GM12878 (cell line): ENCODE results near the gene DESI1. TPM values are rescaled to one million over a fixed set of nuclear protein-coding genes. Genes with fewer than 3 reads are reported as not detected.

Source experiments
- ATAC-seq: fragments of 200-7000 bp; cut with Tn5 transposase; 3 replicates; pipeline ENCODE4 v1.9.1; 2020; ENCODE audit warnings: mild to moderate bottlenecking, moderate library complexity
- BruUV-seq: library from RNA; stranded (reverse); fragments of 400-500 nt; replicated peaks from 2 replicates; lab custom pipeline; 2021; lab: Mats Ljungman, UMichigan
- CTCF ChIA-PET: fragments of 300-600 bp; sonication (Branson Sonifier 250); formaldehyde crosslinking; extraction: SDS; loops from one replicate; lab custom pipeline; 2021; ENCODE audit warnings: inconsistent platforms; lab: Yijun Ruan, JAX
- POLR2A ChIA-PET: fragments of 350-600 bp; formaldehyde crosslinking; extraction: SDS; loops from one replicate; lab custom pipeline; 2021; ENCODE audit warnings: inconsistent platforms; lab: Charles Lee
- RAD21 ChIA-PET: fragments of 300-600 bp; sonication (Branson Sonifier 250); formaldehyde crosslinking; loops from one replicate; lab custom pipeline; 2023; ENCODE audit warnings: antibody characterized with exemption; ENCODE audit not compliant: unreplicated experiment; lab: Charles Lee
- SMC1A ChIA-PET: fragments of 300-600 bp; sonication (Branson Sonifier 250); formaldehyde crosslinking; loops from one replicate; lab custom pipeline; 2023; ENCODE audit not compliant: unreplicated experiment, uncharacterized antibody; lab: Charles Lee
- DNase-seq: peaks from one replicate; pipeline ENCODE4 v3.0.0-alpha.2; 2011; ENCODE audit warnings: low read depth, low spot score
- FAIRE-seq: peaks from 3 replicates; lab custom pipeline; 2011; peaks lifted over from hg19 to GRCh38; lab: Jason Lieb, UNC
- H2AFZ ChIP-seq: 2 replicates; pipeline ENCODE4 v1.6.0; 2011; ENCODE audit warnings: low read depth, low read length, control low read depth; ENCODE audit not compliant: control insufficient read depth
- H3K27ac ChIP-seq: 2 replicates; pipeline ENCODE4 v1.5.1; 2011; ENCODE audit warnings: control low read depth; ENCODE audit not compliant: control insufficient read depth, insufficient read depth
- H3K27me3 ChIP-seq, 2 experiments: replicated peaks in 1 of 2; 2 replicates each; pipeline versions ENCODE4 v1.6.0 to v1.6.1; 2011; ENCODE audit warnings: low read length in 1 of 2; ENCODE audit not compliant: control insufficient read depth in 2 of 2, insufficient read depth in 2 of 2
- H3K36me3 ChIP-seq, 2 experiments: 2 replicates each; pipeline ENCODE4 v1.5.1; 2011; ENCODE audit warnings: low read length in 1 of 2; ENCODE audit not compliant: control insufficient read depth in 2 of 2, insufficient read depth in 2 of 2
- H3K4me1 ChIP-seq: 2 replicates; pipeline ENCODE4 v1.6.1; 2011; ENCODE audit warnings: mild to moderate bottlenecking, low read length, moderate library complexity, mixed read lengths; ENCODE audit not compliant: control insufficient read depth, insufficient read depth
- H3K4me2 ChIP-seq: 2 replicates; pipeline ENCODE4 v1.6.0; 2011; ENCODE audit warnings: control low read depth; ENCODE audit not compliant: control insufficient read depth, insufficient read depth
- H3K4me3 ChIP-seq: fragments of 200-600 bp; sonication (generic); 2 replicates; pipeline ENCODE4 v1.5.1; 2016
- H3K79me2 ChIP-seq: 2 replicates; pipeline ENCODE4 v1.6.0; 2011; ENCODE audit warnings: low read length; ENCODE audit not compliant: control insufficient read depth, insufficient read depth
- H3K9ac ChIP-seq: 2 replicates; pipeline ENCODE4 v1.8.0; 2011; ENCODE audit warnings: low read length, control low read depth, mixed read lengths; ENCODE audit not compliant: control insufficient read depth, insufficient read depth
- H3K9me3 ChIP-seq: replicated peaks from 3 replicates; pipeline ENCODE4 v1.5.1; 2011; ENCODE audit warnings: mild to moderate bottlenecking, low read length; ENCODE audit not compliant: control insufficient read depth, insufficient read depth
- H4K20me1 ChIP-seq: 2 replicates; pipeline ENCODE4 v1.6.0; 2011; ENCODE audit not compliant: control insufficient read depth, insufficient read depth
- E2F8 ChIP-seq: fragments of 450-650 bp; IDR thresholded peaks from 2 replicates; pipeline ENCODE4 v1.6.1; 2018; ENCODE audit warnings: mild to moderate bottlenecking, low read depth, moderate library complexity; ENCODE audit not compliant: partially characterized antibody
- GATAD2B ChIP-seq: fragments of 450-650 bp; conservative IDR thresholded peaks from 2 replicates; pipeline ENCODE4 v1.6.1; 2017; ENCODE audit warnings: low read depth, mild to moderate bottlenecking, moderate library complexity
- POLR2AphosphoS5 ChIP-seq: IDR thresholded peaks from 2 replicates; pipeline ENCODE4 v1.6.1; 2011; ENCODE audit warnings: mild to moderate bottlenecking, low read length, inconsistent platforms
- RAD21 ChIP-seq: IDR thresholded peaks from 2 replicates; pipeline ENCODE4 v1.6.1; 2011; ENCODE audit warnings: mild to moderate bottlenecking, low read depth, low read length, moderate library complexity; ENCODE audit not compliant: insufficient read depth
- WGBS: methylation state at CpG from one replicate; pipeline ENCODE4 v1.1.6; 2016; ENCODE audit warnings: low lambda C conversion rate; ENCODE audit not compliant: insufficient replicate concordance, insufficient coverage; ENCODE audit errors: missing lambda C conversion rate; 5-methylcytosine and 5-hydroxymethylcytosine counted together
- in situ Hi-C: fragments of 300-500 bp; cut with MboI; formaldehyde crosslinking; loops from 9 replicates; pipeline ENCODE4 v1.14.3; 2018; ENCODE audit warnings: mixed read lengths
- intact Hi-C: fragments of 100-400 bp; cut with micrococcal nuclease; formaldehyde crosslinking; loops from one replicate; pipeline ENCODE4 v1.14.2; 2022; ENCODE audit not compliant: unreplicated experiment
- polyA plus RNA-seq, 11 experiments: library from polyadenylated mRNA; depleted of rRNA in 4 of 11; unstranded in 6 of 11; stranded (reverse) in 5 of 11; fragments of >200 nt; fragmentation: Nextera tagmentation in 4 of 11; fragmentation: Illumina TruSeq in 1 of 11; extraction: Ambion mirVana in 4 of 11; extraction: Trizol in 1 of 11; gene quantifications; 1 replicate in 1 of 11; 2 replicates in 10 of 11; pipeline versions ENCODE4 v1.2.1 to v1.2.3, GENCODE V29; 2011 to 2016; ENCODE audit warnings: inconsistent platforms in 2 of 11, missing spikeins in 2 of 11, low read depth in 1 of 11
- total RNA-seq, 4 experiments: library from RNA; depleted of rRNA in 3 of 4; stranded (reverse); fragments of >200 nt in 3 of 4; fragmentation: Illumina TruSeq in 1 of 4; extraction: Trizol in 1 of 4; gene quantifications; 2 replicates each; pipeline versions ENCODE4 v1.2.1 to v1.2.3, GENCODE V29; 2013 to 2021
- TF ChIP-seq, protein P1 (sequence below): IDR thresholded peaks from 2 replicates; pipeline ENCODE4 v1.6.1; 2012; ENCODE audit warnings: improper control_type of control experiment, low read depth, low read length; ENCODE audit not compliant: insufficient replicate concordance
- TF ChIP-seq, protein P2 (sequence below): fragments of 450-650 bp; IDR thresholded peaks from 2 replicates; pipeline ENCODE4 v1.6.1; 2017; ENCODE audit warnings: mild to moderate bottlenecking, low read depth, inconsistent platforms; ENCODE audit not compliant: poor library complexity, severe bottlenecking
- TF ChIP-seq, protein P3 (sequence below): fragments of 450-650 bp; IDR thresholded peaks from 2 replicates; pipeline ENCODE4 v1.6.1; 2016; ENCODE audit warnings: mild to moderate bottlenecking

The DESI1 gene
- total and polyA plus RNA-seq, 10 of the 15 experiments (the other 5 are each of a cell fraction or from before 2014, with no cell fraction given): 8.0 to 76.8 (median 40.6) TPM

GRCh38 chr22:41556561-41556960 lies 64.3 kb downstream of the DESI1 start (continued):
- TF ChIP-seq, protein P1, sequence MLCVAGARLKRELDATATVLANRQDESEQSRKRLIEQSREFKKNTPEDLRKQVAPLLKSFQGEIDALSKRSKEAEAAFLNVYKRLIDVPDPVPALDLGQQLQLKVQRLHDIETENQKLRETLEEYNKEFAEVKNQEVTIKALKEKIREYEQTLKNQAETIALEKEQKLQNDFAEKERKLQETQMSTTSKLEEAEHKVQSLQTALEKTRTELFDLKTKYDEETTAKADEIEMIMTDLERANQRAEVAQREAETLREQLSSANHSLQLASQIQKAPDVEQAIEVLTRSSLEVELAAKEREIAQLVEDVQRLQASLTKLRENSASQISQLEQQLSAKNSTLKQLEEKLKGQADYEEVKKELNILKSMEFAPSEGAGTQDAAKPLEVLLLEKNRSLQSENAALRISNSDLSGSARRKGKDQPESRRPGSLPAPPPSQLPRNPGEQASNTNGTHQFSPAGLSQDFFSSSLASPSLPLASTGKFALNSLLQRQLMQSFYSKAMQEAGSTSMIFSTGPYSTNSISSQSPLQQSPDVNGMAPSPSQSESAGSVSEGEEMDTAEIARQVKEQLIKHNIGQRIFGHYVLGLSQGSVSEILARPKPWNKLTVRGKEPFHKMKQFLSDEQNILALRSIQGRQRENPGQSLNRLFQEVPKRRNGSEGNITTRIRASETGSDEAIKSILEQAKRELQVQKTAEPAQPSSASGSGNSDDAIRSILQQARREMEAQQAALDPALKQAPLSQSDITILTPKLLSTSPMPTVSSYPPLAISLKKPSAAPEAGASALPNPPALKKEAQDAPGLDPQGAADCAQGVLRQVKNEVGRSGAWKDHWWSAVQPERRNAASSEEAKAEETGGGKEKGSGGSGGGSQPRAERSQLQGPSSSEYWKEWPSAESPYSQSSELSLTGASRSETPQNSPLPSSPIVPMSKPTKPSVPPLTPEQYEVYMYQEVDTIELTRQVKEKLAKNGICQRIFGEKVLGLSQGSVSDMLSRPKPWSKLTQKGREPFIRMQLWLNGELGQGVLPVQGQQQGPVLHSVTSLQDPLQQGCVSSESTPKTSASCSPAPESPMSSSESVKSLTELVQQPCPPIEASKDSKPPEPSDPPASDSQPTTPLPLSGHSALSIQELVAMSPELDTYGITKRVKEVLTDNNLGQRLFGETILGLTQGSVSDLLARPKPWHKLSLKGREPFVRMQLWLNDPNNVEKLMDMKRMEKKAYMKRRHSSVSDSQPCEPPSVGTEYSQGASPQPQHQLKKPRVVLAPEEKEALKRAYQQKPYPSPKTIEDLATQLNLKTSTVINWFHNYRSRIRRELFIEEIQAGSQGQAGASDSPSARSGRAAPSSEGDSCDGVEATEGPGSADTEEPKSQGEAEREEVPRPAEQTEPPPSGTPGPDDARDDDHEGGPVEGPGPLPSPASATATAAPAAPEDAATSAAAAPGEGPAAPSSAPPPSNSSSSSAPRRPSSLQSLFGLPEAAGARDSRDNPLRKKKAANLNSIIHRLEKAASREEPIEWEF: no peak

- no peak overlapping the region for H3K4me3 ChIP-seq
- no peaks in the 10 kb centered on the region for H3K36me3 ChIP-seq
- no peaks in the 10 kb centered on the region for H3K79me2 ChIP-seq
- H4K20me1 ChIP-seq: no peaks in the 10 kb centered on the region
- ChIA-PET CTCF (interaction anchor here (0.8 to 1.4 kb wide), 3 partner anchors 15 to 42 kb away, joined by 3 read pairs; no protein-coding TSS in a partner anchor), SMC1A (no interaction called here), RAD21 (no interaction called here), POLR2A (no interaction called here)
- H3K9ac ChIP-seq: no peak overlapping the region
- in situ Hi-C loops: no loop called here
- no peak overlapping the region for H3K4me2 ChIP-seq
- H3K27me3 ChIP-seq: no peaks in the 10 kb centered on the region; a peak in 2 of 4 replicates
- no peaks in the 10 kb centered on the region for H3K9me3 ChIP-seq
- DNase-seq (no peak), ATAC-seq (no peak), FAIRE-seq (no peak)
- no peak overlapping the region for H2AFZ ChIP-seq
- no peak overlapping the region for H3K27ac ChIP-seq
- intact Hi-C loops: no loop called here
- H3K4me1 ChIP-seq: no peaks in the 10 kb centered on the region; the same call in 1 of the 2 replicates
- BruUV-seq: no TSS peak
- 36% methylated on average over 7 of the region's 7 CpGs for WGBS
- TF ChIP-seq RAD21: no peak
- TF ChIP-seq, protein P2, sequence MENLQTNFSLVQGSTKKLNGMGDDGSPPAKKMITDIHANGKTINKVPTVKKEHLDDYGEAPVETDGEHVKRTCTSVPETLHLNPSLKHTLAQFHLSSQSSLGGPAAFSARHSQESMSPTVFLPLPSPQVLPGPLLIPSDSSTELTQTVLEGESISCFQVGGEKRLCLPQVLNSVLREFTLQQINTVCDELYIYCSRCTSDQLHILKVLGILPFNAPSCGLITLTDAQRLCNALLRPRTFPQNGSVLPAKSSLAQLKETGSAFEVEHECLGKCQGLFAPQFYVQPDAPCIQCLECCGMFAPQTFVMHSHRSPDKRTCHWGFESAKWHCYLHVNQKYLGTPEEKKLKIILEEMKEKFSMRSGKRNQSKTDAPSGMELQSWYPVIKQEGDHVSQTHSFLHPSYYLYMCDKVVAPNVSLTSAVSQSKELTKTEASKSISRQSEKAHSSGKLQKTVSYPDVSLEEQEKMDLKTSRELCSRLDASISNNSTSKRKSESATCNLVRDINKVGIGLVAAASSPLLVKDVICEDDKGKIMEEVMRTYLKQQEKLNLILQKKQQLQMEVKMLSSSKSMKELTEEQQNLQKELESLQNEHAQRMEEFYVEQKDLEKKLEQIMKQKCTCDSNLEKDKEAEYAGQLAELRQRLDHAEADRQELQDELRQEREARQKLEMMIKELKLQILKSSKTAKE: no peak
- no peak for TF ChIP-seq E2F8
- no peak for TF ChIP-seq POLR2AphosphoS5
- TF ChIP-seq, protein P3, sequence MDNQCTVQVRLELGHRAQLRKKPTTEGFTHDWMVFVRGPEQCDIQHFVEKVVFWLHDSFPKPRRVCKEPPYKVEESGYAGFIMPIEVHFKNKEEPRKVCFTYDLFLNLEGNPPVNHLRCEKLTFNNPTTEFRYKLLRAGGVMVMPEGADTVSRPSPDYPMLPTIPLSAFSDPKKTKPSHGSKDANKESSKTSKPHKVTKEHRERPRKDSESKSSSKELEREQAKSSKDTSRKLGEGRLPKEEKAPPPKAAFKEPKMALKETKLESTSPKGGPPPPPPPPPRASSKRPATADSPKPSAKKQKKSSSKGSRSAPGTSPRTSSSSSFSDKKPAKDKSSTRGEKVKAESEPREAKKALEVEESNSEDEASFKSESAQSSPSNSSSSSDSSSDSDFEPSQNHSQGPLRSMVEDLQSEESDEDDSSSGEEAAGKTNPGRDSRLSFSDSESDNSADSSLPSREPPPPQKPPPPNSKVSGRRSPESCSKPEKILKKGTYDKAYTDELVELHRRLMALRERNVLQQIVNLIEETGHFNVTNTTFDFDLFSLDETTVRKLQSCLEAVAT: no peak
- TF ChIP-seq GATAD2B: no peak
Observed at GRCh38 chr22:41555325-41555982, 65.4 kb downstream of the DESI1 start.
